ENCODE data around the gene PDGFRB. TPM values are rescaled to one million over a fixed set of nuclear protein-coding genes. Genes with fewer than 3 reads are reported as not detected.
A peak's percentile ranks its signal among the peaks of the same experiment; 100 is the strongest.

The PDGFRB gene
- polyA plus RNA-seq, 1 experiment: 118 TPM

DNA sequence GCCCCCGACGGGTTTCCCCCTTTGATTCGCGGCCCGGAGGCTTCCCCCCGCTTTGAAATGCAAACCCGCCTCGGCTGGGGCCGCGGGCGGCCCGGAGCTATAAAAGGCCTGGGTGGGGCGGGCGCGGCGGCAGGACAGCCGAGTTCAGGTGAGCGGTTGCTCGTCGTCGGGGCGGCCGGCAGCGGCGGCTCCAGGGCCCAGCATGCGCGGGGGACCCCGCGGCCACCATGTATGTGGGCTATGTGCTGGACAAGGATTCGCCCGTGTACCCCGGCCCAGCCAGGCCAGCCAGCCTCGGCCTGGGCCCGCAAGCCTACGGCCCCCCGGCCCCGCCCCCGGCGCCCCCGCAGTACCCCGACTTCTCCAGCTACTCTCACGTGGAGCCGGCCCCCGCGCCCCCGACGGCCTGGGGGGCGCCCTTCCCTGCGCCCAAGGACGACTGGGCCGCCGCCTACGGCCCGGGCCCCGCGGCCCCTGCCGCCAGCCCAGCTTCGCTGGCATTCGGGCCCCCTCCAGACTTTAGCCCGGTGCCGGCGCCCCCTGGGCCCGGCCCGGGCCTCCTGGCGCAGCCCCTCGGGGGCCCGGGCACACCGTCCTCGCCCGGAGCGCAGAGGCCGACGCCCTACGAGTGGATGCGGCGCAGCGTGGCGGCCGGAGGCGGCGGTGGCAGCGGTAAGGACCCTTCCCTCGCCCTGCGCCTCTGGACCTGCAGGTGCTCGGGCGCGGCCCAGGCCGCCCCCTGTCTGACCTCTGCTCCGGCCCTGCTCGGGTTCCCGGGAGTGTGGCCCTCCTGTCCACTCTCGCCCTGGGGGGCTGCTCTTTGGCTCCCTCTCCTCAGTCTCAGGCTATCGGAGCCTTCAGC lies 11.2 kb upstream of the PDGFRB start, which contains the start of gene CDX1:
TSS of gene CDX1 (plus strand) at position 129 of the 862 bp plus-strand sequence. CDS start at position 228, 99 bp downstream.
- no peaks in the 10 kb centered on the region for H3K9me3 ChIP-seq (ENCODE audit: control insufficient read depth, insufficient read depth, low read length)
- no peak within 1 kb of the TSS for H3K4me3 ChIP-seq (ENCODE audit: low read depth, low read length)
- peaks cover 14% of the 10 kb centered on the region for H3K27me3 ChIP-seq (ENCODE audit: control insufficient read depth, insufficient read depth, low read length)
- POLR2A ChIA-PET: no interaction called here
- CTCF ChIA-PET: no interaction called here
- TF ChIP-seq CTCF (IDR thresholded peaks at IDR 0.05; ENCODE audit: low read depth, low read length): no peak
- DNase-seq (ENCODE audit: low read depth, low spot score): no peak
- no peak within 1 kb of the TSS for H3K27ac ChIP-seq (ENCODE audit: low read depth, low read length)

DNA sequence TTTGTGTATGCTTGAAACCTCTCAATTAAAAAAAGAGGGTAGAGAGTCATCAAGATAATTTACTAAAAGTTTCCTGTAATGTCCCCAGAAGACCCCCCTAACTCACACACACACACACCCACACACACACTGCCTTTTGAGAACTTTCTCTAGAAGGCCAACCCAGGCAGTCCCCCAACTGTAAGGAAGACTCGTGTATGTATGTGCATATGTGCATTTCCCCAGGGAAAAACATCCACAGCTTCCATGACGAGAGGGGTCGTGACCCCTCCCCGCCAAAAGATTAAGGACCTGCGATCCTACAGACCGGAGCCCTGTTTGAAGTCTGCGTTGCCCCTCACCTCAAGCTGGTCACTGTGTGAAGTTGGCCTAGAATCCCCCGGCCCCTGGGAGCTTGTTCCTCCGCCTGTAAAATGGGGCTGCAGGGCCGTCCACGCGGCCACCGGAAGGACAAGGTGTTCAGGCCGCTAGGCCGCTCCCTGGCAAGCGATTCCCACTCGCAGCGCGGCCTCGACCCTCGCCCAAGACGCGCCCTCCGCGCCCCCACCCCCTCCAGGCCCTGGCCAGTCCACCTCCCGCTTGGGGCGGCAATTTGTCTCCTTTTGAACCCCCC lies 10.5 kb upstream of the PDGFRB start:
- ChIA-PET CTCF (no interaction called here), POLR2A (no interaction called here)
- Histone ChIP-seq H3K27ac (ENCODE audit: low read depth, low read length) (no peak overlapping the region), H3K27me3 (ENCODE audit: control insufficient read depth, insufficient read depth, low read length) (peaks cover 14% of the 10 kb centered on the region), H3K4me3 (ENCODE audit: low read depth, low read length) (no peak overlapping the region), H3K9me3 (ENCODE audit: control insufficient read depth, insufficient read depth, low read length) (no peaks in the 10 kb centered on the region)
- no peak for DNase-seq (ENCODE audit: low read depth, low spot score)
- no peak for TF ChIP-seq CTCF (IDR thresholded peaks at IDR 0.05; ENCODE audit: low read depth, low read length)

GRCh38 chr5:150164211-150164980 lies 8.8 kb upstream of the PDGFRB start:
- TF ChIP-seq CTCF (IDR thresholded peaks at IDR 0.05; ENCODE audit: low read depth, low read length): no peak
- no peak for DNase-seq (ENCODE audit: low read depth, low spot score)
- H3K27me3 ChIP-seq (ENCODE audit: control insufficient read depth, insufficient read depth, low read length): peaks cover 3% of the 10 kb centered on the region
- H3K9me3 ChIP-seq (ENCODE audit: control insufficient read depth, insufficient read depth, low read length): no peaks in the 10 kb centered on the region
- ChIA-PET POLR2A (interaction anchor here (0.5 kb wide), 1 partner anchor 13 kb away, joined by 3 read pairs; no protein-coding TSS in a partner anchor), CTCF (interaction anchor here (0.6 to 2.5 kb wide), 3 partner anchors 10 to 104 kb away, joined by 4 to 17 read pairs (median 6); no protein-coding TSS in a partner anchor)
- H3K4me3 ChIP-seq (ENCODE audit: low read depth, low read length): no peak overlapping the region
- no peak overlapping the region for H3K27ac ChIP-seq (ENCODE audit: low read depth, low read length)

GRCh38 chr5:150163547-150164059 lies 8.0 kb upstream of the PDGFRB start:
- POLR2A ChIA-PET: no interaction called here
- Histone ChIP-seq H3K27me3 (ENCODE audit: control insufficient read depth, insufficient read depth, low read length) (no peaks in the 10 kb centered on the region), H3K9me3 (ENCODE audit: control insufficient read depth, insufficient read depth, low read length) (no peaks in the 10 kb centered on the region), H3K27ac (ENCODE audit: low read depth, low read length) (no peak overlapping the region), H3K4me3 (ENCODE audit: low read depth, low read length) (no peak overlapping the region)
- CTCF ChIA-PET: interaction anchor here (1.0 to 2.5 kb wide), 6 partner anchors 11 to 187 kb away, joined by 3 to 17 read pairs (median 4); no protein-coding TSS in a partner anchor
- peak; percentile 30 for TF ChIP-seq CTCF (IDR thresholded peaks at IDR 0.05; ENCODE audit: low read depth, low read length)
- no peak for DNase-seq (ENCODE audit: low read depth, low spot score)

Measured in AG04450 (cell line).